TTC549 (cell line): ENCODE data around the gene TUB.
A peak's percentile ranks its signal among the peaks of the same experiment; 100 is the strongest.

Source experiments
- FAIRE-seq: peaks from 2 replicates; lab custom pipeline; 2012; peaks lifted over from hg19 to GRCh38; lab: Jason Lieb, UNC

Gene TUB

DNA sequence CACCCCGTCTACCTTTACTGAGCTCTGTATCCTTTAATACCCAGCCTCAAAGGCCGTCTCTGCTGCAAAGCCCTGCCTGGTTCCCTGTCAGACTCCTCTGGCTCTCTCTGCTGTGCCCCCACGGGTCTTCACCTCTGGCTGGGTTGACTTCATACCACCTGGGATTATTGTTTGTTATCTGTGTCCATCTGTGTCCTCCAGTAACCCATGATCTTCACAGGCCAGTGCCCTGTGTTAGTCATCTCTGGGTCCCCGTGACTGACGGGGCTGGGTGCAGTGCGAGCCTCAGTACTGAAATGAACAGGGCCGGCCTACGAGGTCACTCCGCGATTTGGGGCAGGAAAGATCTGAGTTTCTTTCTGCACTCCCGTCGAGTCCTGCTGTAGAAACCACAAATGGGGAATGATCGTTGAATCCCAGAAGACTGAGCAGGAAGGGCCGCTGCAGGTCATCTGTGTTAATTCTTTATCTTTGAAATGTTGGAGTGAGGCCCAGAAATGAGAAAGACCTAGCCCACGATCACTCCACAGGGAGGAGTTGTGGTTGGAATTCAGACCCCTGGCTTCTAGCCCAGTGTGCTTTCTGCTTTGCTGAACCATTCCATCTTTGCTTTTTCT lies 12.3 kb upstream of the TUB start:
- FAIRE-seq, result no peak

DNA sequence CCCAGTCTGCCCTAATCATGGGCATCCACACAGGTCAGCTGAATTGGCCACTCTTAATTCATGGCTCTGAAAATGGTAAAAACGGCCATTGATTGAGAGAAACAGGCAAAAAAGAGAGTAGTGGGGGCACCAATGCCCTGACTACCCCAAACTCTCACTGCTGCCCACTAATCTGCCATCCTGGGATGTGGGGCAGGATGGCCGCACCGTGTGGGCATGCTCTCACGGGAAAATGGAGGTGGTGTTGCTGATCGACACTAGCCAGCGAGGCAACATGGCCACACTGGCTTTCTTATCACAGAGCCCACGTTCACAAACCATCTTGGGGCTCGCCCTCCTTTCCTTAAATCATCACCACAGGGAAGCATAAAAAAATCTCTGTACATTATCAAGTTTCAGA lies 11.2 kb upstream of the TUB start:
- FAIRE-seq, result no peak

DNA sequence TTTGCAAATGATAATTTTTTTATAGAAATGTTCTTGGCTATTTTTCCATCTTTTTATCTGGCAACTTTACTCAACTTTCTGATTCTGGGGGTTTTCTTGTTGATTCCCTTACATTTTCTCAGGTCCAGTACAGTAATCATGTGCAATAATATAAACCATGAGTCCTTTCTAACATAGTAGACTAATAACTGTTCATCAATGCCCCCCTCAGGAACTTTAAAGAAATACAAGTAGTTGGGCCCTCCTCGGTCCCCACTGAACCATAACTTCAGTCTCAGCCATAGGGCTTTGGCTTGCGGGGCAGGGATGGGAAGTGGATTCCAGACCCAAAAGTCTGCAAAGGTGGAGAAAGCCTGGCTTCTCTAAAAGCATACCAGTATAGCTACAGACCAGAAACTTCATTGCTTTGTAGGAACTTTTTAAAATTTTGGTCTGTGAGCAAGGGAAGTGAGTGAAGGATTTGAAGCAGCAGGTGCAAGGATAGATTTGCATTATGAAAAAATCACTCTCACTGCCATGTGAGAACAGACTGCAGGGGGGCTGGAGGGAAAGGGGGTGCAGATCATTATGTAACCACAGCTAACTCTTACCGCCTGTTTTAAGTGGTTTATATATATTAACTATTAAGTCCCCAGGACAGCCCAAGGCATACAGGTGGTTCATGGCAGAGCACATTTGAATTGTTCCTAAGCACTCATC lies 10.4 kb upstream of the TUB start:
- peak; percentile 59 for FAIRE-seq

DNA sequence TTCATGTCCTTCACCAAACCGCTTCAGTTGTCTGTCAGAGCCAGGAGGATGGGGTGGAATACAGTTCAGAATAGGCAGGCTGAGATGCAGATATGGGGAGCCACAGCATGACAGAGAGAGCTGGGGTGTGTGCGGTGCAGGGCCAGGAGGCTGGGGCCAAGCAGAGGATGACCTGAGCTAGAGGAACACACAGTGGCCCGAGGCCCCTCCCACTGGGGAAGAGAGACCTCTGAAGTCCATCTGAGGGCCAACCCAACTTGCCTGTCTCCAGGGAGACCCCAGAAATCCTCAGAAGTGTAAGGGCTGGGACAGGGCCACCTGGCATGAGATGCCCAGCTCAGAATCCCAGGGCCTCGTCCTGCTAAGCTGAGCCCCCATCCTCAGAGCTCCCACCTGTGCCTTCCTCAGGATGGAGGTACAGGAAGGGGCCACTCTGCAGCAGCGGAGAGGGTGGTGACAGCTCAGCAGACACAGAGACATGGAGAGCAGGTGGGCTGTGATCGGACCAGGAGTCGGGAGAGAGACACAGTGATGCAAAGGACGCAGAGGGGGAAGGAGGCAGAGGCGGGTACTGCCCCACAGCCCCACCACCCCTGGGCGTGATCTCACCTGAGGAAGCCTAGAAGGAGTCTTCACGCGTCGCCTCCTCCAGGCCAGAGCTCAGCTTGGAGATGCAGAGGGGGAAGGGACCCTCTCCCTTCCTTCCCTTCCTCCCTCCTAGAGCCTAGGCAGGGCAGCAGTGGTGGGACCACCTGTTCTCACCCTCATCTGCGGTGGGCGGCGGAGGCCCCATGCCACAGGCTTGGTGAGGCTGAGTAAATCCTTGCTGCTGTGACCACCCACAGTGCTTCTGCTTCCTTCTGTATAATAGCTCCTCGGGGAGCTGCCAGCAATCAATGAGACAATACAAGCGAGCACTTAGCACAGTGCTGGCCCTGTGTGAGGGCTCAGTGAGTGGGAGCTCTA lies 9.1 kb upstream of the TUB start:
- no peak for FAIRE-seq

- FAIRE-seq, result no peak
These were observed 5.8 kb upstream of the TUB start for GRCh38 chr11:8075119-8075726.

DNA sequence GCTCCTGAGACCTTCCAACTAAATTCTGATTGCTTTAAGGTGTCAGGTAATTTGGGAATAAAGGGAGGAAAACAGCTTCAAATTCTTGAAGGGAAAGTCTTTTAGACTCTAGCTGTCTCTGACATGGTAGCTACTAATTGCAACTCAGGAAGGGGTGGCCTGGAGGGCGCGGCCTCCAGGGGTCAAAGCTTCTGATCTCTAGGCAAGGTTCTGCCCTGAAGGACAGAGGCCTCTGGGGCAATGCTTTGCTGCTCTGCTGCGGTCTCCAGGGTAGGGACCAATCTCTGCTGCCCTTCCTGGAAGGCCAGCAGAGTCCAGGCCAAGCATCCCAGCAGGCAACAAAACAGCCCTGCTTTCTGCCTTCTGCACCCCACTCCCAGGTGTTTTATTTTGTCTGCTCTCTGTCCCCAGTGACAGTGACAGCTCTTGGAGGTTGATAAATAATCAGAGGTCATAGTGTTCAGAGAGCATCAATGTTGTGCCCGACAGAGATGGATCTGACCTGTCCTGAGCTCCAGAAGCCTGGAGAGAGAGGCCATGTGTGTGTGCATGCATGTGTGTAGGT lies 1.8 kb upstream of the TUB start:
- no peak for FAIRE-seq

GRCh38 chr11:8080069-8080670 lies 841 bp upstream of the TUB start:
- no peak for FAIRE-seq

DNA sequence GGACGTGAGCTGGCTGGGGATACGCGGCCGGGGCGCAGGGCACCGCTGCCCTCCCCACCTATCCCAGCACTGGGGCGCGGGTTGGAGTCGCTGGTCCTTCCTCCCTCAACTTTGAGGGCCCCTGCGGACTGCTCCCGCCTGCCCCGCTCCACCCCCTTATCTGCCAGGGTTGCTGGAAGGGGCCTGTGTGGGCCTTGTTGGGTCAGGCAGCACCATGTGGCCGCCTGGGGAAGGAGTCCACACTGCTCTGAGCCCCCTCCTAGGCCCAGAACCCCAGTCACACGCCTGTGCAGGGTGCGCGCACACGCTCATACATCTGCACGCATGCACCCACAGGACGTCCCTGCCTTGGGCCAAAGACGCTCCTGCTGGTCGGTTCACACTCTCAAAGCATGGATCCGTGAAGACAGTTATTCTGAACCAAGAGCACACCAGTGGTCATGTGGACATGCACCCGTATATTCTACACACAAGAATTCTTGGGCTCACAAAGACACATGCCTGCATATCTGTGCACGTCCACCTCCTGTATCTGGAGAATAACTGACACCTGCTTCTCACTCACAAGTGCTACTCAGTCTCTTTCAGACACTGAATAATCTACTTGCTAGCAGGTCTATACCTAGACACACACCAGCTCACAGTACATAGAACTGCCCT lies 710 bp downstream of the TUB start:
- FAIRE-seq, result no peak

DNA sequence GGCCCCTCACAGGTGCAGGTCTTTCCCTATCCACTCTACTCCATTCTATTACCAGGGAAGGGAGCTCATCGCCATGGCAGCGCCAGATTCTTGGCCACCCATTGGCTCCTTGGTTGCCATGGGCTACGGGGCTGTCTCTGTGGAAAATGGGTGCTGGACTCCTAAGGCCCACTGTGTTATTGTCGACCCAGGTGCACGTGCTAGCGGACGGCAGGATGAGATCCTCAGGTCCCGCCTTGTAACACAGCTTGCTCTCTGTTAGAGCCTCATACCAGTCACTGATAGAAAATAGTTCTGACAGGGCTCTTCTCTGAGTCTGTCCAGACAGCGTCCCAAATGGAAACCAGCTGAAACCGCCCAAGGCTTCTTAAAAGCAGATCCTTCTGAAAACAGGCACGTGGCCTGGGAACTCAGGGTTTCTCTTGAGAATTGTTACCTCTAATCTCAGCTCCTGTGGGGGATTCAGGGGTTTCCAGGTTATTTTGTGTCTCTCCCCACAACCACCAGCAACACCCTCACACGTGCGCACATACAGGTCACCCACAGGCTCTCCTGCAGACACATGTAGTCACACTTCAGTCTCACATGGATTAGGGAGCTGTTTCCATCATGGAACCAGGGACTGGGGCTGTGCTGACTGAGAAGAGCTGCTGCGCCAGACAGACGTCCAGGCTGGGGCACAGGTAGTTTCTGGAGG lies 1.5 kb downstream of the TUB start:
- no peak for FAIRE-seq

GRCh38 chr11:8083088-8083395 lies 2.0 kb downstream of the TUB start:
- no peak for FAIRE-seq

DNA sequence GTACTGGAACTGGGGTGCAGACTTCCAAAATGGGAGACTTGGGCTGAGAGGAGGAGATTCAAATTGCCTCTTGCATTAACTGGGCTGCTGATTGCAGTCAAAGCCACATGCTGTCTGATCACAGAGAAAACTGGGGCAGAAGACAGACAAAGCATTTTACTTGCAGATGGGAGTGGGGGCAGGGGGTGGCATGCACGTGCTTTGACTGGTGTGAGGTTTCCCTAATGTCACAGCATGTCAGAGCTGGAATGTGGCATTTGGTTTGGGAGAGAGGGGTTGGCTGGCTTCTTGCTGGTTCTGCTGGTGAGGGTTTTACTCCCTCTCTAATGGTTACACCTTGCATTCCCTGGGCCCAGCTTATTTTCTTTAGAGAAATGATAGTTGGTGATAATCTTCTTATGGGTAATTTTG lies 2.9 kb downstream of the TUB start:
- no peak for FAIRE-seq

- no peak for FAIRE-seq
These were observed 3.3 kb downstream of the TUB start for GRCh38 chr11:8084352-8084751.

GRCh38 chr11:8085011-8085645 lies 4.1 kb downstream of the TUB start:
- no peak for FAIRE-seq

DNA sequence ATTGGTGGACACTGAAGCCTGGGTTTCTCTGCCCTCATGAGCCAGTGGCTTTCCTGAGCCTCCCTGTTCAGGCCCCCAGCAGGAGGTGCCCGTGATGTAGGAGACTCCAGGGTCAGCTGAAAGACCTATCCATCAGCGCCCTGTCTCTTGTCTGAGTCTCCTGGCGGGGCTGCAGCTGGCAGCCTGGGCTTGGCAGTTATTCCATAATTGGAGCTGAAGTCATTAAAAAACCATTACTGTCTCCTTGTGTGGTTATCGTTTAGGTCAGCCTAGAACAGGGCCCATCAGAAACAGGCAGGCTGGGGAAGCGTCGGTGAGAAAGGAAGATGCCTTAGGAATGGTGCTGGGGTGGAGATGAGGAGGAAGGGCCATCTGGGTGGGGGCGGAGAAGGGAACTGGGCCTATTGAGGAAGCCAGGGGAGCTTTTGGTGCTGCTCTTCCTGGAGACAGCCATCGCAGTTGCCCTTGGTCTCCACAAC lies 5.0 kb downstream of the TUB start:
- FAIRE-seq, result no peak

DNA sequence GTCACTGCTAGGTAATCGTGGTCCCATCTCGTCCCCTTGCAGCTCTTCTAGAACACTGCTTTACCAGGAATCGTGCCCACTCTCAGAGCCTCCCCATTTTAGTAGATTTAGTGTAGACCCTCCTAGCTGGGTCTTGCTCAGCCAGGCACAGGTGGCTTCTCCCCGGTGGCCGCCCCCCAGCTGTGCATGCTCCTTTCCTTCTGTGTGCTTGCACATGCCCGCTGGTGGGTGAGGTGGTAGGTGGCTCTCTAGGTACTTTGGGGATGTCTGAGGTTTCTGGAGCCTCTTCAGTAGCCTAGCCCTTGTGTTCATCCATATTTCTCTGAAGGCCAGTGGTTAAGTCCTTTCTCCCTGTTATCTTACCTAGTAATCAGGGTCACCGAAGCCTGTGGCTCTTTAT lies 5.6 kb downstream of the TUB start:
- FAIRE-seq, result no peak

DNA sequence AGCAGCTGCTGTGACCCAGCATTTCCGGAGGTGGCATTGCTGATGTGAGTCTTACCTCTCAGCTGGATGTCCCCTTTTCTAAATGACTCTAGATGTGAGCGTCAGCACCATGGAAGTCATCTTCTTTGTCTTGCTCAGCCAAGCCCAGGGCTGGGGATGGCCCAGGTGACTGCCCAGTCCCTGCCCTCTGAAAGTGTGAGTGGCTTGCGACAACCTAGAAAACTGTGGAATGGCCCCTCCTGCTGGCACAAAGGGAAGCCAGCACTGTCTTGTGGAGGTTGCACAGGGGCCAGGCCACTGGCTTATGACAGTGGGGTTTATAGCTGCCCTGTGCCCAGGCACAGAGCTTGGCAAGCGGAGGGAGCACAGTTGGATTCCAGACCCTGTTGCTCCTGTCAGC lies 6.2 kb downstream of the TUB start:
- no peak for FAIRE-seq

DNA sequence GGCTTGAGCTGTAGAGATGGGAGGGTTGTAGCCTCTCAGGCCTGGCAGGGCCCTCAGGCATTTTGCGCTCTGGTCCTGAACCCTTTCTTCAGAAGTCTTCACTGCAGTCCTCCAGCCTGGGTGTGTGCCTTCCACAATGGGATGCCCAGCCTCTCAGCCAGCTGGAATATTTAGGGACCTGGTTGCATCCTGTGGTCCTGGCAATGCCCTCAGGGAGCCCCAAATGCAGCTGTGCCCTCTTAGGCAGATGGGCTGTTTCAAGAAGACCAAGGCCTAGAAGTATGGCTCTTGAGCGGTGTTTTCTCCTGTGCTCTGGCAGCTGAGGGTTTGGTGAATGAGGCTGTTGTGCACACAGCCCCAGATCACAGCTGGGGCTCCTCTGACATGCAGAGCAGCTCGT lies 6.7 kb downstream of the TUB start:
- no peak for FAIRE-seq

DNA sequence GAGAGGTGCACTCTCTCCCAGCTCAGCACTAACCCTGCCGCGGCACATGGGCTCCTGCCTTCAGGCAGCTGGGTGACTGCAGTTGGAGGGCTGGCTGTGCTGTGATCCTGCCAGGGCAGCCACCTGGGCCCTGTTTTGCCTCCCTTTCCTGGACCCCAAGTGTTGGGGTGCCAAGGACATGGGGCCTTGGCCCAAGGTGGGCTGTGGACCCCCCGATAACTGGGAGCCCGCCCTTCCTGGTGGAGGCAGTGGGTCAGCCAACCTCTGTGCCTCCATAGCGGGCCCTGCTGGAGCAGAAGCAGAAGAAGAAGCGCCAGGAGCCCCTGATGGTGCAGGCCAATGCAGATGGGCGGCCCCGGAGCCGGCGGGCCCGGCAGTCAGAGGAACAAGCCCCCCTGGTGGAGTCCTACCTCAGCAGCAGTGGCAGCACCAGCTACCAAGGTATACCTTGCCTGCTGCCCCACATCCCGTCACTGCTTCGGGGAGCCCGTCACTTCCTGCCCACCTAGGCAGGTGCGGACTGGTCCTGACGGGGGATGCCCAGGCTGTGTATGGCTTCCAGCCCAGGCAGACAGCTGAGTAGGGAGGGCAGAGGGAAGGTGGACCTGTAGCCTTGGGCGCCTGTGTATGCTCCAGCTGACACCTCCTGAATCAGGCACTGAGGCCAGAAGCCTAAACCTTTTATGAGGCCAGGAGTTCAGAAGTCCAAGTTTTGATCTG lies 8.9 kb downstream of the TUB start:
- FAIRE-seq, result no peak

DNA sequence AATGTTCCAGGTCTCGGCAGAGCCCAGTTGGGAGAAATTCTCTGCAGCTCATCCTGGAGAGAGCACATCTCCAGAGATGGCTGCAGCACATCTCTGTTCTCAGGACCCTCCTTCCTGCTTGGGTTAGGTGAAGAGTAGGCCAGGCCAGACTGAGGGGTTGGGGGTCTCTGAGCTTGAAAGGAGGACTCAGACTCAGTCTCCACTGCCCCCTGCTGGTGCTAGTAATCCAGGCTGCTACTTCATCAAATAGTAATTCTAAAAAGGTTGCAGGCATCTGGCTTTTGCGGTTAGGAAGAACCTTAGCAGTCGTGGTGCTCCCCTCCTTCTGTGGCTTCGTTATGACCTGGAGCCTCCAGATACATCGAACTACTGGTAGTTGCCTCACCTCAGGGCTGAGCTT lies 9.7 kb downstream of the TUB start:
- FAIRE-seq, result no peak

DNA sequence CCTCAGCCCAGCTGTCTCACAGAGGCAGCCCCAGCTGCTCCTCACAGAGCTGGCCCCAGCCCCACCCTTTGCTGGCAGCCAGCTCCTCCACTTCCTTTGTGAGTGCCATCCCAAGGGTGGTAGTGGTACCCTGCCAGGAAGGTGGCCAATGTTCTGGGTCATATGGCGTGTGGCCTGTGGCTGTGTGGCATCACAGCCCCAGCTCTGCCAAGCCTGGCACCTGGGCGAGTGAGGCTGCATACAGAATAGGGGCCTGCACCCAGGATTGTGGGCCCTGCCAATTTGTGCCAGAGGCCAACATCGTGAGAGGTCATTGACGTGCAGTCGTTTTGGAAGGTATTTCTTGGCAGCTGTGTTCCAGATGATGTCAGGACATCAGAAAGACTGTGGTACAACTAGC lies 10.7 kb downstream of the TUB start:
- no peak for FAIRE-seq
